K562 (cell line): ENCODE data around the gene KIAA0825. TPM values are rescaled to one million over a fixed set of nuclear protein-coding genes. Genes with fewer than 3 reads are reported as not detected.

Experiments
- ATAC-seq: fragments of 200-7000 bp; cut with Tn5 transposase; 3 replicates; pipeline ENCODE4 v1.9.1; 2020; ENCODE audit warnings: moderate library complexity
- BruUV-seq: library from RNA; stranded (reverse); fragments of 400-500 nt; replicated peaks from 2 replicates; lab custom pipeline; 2021; lab: Mats Ljungman, UMichigan
- CTCF ChIA-PET: fragments of 300-600 bp; formaldehyde crosslinking; extraction: SDS; loops from one replicate; lab custom pipeline; 2021; ENCODE audit warnings: low intra/inter-chr PET ratio; lab: Yijun Ruan, JAX
- POLR2A ChIA-PET: fragments of 300-600, 350-650 bp; sonication (Branson Sonifier 250); formaldehyde crosslinking; extraction: SDS; loops from one replicate; lab custom pipeline; 2021; ENCODE audit warnings: antibody characterized with exemption, inconsistent platforms; lab: Yijun Ruan, JAX
- DNase-seq, 4 experiments: peaks; one replicate each; pipeline versions ENCODE4 v3.0.0 to v3.0.0-alpha.2; 2011 to 2018; ENCODE audit warnings: low spot score in 3 of 4, mixed read lengths in 3 of 4; ENCODE audit errors: extremely low read depth in 1 of 4
- FAIRE-seq: peaks from 2 replicates; lab custom pipeline; 2011; peaks lifted over from hg19 to GRCh38; lab: Jason Lieb, UNC
- H2AFZ ChIP-seq: 2 replicates; pipeline ENCODE4 v1.6.0; 2011; ENCODE audit warnings: low read depth, low read length, control low read depth, inconsistent platforms
- H3K27ac ChIP-seq: fragments of 200-600 bp; 3 replicates; pipeline ENCODE4 v1.8.0; 2011; ENCODE audit warnings: low read depth, mild to moderate bottlenecking, control low read depth, inconsistent platforms, low read length, moderate library complexity, mixed read lengths; ENCODE audit errors: extremely low read depth
- H3K27me3 ChIP-seq, 2 experiments: fragments of 300-600 bp in 1 of 2; 2 replicates in 1 of 2; 3 replicates in 1 of 2; pipeline versions ENCODE4 v1.6.0 to v1.8.0; 2011; ENCODE audit warnings: inconsistent platforms in 2 of 2, low read length in 2 of 2, mild to moderate bottlenecking in 1 of 2, mixed read lengths in 1 of 2, moderate library complexity in 1 of 2; ENCODE audit not compliant: control insufficient read depth in 2 of 2, insufficient read depth in 2 of 2
- H3K36me3 ChIP-seq: fragments of 300-600 bp; 3 replicates; pipeline ENCODE4 v1.8.0; 2011; ENCODE audit warnings: mild to moderate bottlenecking, low read length, inconsistent platforms; ENCODE audit not compliant: control insufficient read depth, insufficient read depth
- H3K4me1 ChIP-seq, 2 experiments: fragments of 200-600 bp in 1 of 2; replicated peaks in 1 of 2; 2 replicates in 1 of 2; 3 replicates in 1 of 2; pipeline versions ENCODE4 v1.5.1 to v1.8.0; 2011; ENCODE audit warnings: inconsistent platforms in 2 of 2, low read length in 2 of 2, mild to moderate bottlenecking in 1 of 2, mixed read lengths in 1 of 2, moderate library complexity in 1 of 2; ENCODE audit not compliant: control insufficient read depth in 2 of 2, insufficient read depth in 2 of 2
- H3K4me2 ChIP-seq: 2 replicates; pipeline ENCODE4 v1.6.1; 2011; ENCODE audit warnings: low read length, control low read depth, inconsistent platforms, mixed read lengths; ENCODE audit not compliant: insufficient read depth
- H3K4me3 ChIP-seq: fragments of 200-600 bp; sonication (generic), shearing (Covaris generic); 2 replicates; pipeline ENCODE4 v1.5.1; 2016; ENCODE audit warnings: control low read depth, inconsistent platforms
- H3K79me2 ChIP-seq: fragments of 200-600 bp; 3 replicates; pipeline ENCODE4 v1.8.0; 2011; ENCODE audit warnings: low read length, inconsistent platforms; ENCODE audit not compliant: control insufficient read depth, insufficient read depth
- H3K9ac ChIP-seq, 2 experiments: 2 replicates each; pipeline versions ENCODE4 v1.6.0 to v1.6.1; 2011; ENCODE audit warnings: low read depth in 2 of 2, low read length in 2 of 2, control low read depth in 1 of 2, inconsistent platforms in 1 of 2, mild to moderate bottlenecking in 1 of 2, mixed read lengths in 1 of 2; ENCODE audit not compliant: insufficient read depth in 1 of 2
- H3K9me1 ChIP-seq: one replicate; pipeline ENCODE4 v1.6.0; 2011; ENCODE audit warnings: inconsistent platforms, mild to moderate bottlenecking, low read length, moderate library complexity; ENCODE audit not compliant: control insufficient read depth, insufficient read depth
- H3K9me3 ChIP-seq: replicated peaks from 2 replicates; pipeline ENCODE4 v1.5.1; 2011; ENCODE audit warnings: low read depth, low read length, inconsistent platforms; ENCODE audit not compliant: control insufficient read depth, insufficient read depth
- H4K20me1 ChIP-seq: replicated peaks from 2 replicates; pipeline ENCODE4 v1.6.1; 2011; ENCODE audit warnings: low read length, inconsistent platforms, mixed read lengths; ENCODE audit not compliant: control insufficient read depth, insufficient read depth
- BRCA1 ChIP-seq, 2 experiments: fragments of 450-650 bp in 1 of 2; sonication (generic) in 1 of 2; formaldehyde crosslinking in 1 of 2; IDR thresholded peaks; 2 replicates each; pipeline versions ENCODE4 v1.5.0 to v1.6.1; 2017 to 2020; ENCODE audit warnings: mild to moderate bottlenecking in 1 of 2, missing genetic modification reagents in 1 of 2
- CXXC5 ChIP-seq: fragments of 250-450 bp; sonication (Bioruptor Pico); IDR thresholded peaks from 2 replicates; pipeline ENCODE4 v1.8.0; 2022; ENCODE audit warnings: inconsistent platforms, mild to moderate bottlenecking, moderate library complexity
- PHF8 ChIP-seq: fragments of 200-600 bp; sonication (generic); IDR thresholded peaks from 2 replicates; pipeline ENCODE4 v1.6.1; 2012; ENCODE audit warnings: mixed run types, mild to moderate bottlenecking, inconsistent platforms, low read length, moderate library complexity, borderline replicate concordance
- POLR2B ChIP-seq: fragments of 450-650 bp; IDR thresholded peaks from 2 replicates; pipeline ENCODE4 v1.6.1; 2018; ENCODE audit warnings: low read depth; ENCODE audit not compliant: partially characterized antibody
- ZBTB2 ChIP-seq: fragments of 450-650 bp; IDR thresholded peaks from 2 replicates; pipeline ENCODE4 v1.6.1; 2016; ENCODE audit warnings: antibody characterized with exemption
- ZNF263 ChIP-seq: sonication (generic); formaldehyde crosslinking; IDR thresholded peaks from 2 replicates; pipeline ENCODE4 v1.8.0; 2022; ENCODE audit warnings: mild to moderate bottlenecking, missing genetic modification reagents, borderline replicate concordance
- ZNF316 ChIP-seq: fragments of 450-650 bp; IDR thresholded peaks from 2 replicates; pipeline ENCODE4 v1.6.1; 2016
- ZNF586 ChIP-seq: fragments of 450-650 bp; formaldehyde crosslinking; conservative IDR thresholded peaks from 2 replicates; pipeline ENCODE4 v1.4.0; 2020; ENCODE audit warnings: mild to moderate bottlenecking, moderate library complexity
- ZNF609 ChIP-seq: sonication (generic); formaldehyde crosslinking; IDR thresholded peaks from 2 replicates; pipeline ENCODE4 v1.8.1; 2023; ENCODE audit warnings: missing genetic modification reagents, mild to moderate bottlenecking, borderline replicate concordance
- WGBS: fragments of 100-300 bp; shearing (Covaris generic); methylation state at CpG from one replicate; pipeline ENCODE4 v1.1.6; 2016; ENCODE audit warnings: low coverage, mixed read lengths; ENCODE audit not compliant: insufficient coverage; ENCODE audit errors: missing lambda C conversion rate; 5-methylcytosine and 5-hydroxymethylcytosine counted together
- in situ Hi-C: fragments of 300-500 bp; cut with MboI; formaldehyde crosslinking; loops from 4 replicates; pipeline ENCODE4 v1.15.0; 2018; ENCODE audit warnings: inconsistent platforms, mixed read lengths
- intact Hi-C: fragments of 100-400 bp; cut with micrococcal nuclease; formaldehyde crosslinking; loops from 2 replicates; pipeline ENCODE4 v1.14.2; 2022
- polyA plus RNA-seq, 8 experiments: library from polyadenylated mRNA; depleted of rRNA in 4 of 8; stranded (reverse) in 5 of 8; unstranded in 3 of 8; fragments of >200 nt; fragmentation: Nextera tagmentation in 2 of 8; fragmentation: Illumina TruSeq in 1 of 8; extraction: Ambion mirVana in 2 of 8; extraction: Trizol in 1 of 8; gene quantifications; 2 replicates each; pipeline versions ENCODE4 v1.2.1 to v1.2.3, GENCODE V29; 2011 to 2014; ENCODE audit warnings: inconsistent platforms in 1 of 8, missing spikeins in 1 of 8
- total RNA-seq, 7 experiments: library from RNA; depleted of rRNA in 6 of 7; stranded (reverse); fragments of >200 nt in 6 of 7; fragmentation: Illumina TruSeq in 2 of 7; extraction: Trizol in 2 of 7; gene quantifications; 2 replicates each; pipeline versions ENCODE4 v1.2.1 to v1.2.3, GENCODE V29; 2011 to 2021; ENCODE audit warnings: low replicate concordance in 1 of 7
- TF ChIP-seq, protein P1 (sequence below): fragments of 450-650 bp; formaldehyde crosslinking; conservative IDR thresholded peaks from 2 replicates; pipeline ENCODE4 v1.4.0; 2022; ENCODE audit warnings: mild to moderate bottlenecking, missing genetic modification characterization

KIAA0825 gene
- total and polyA plus RNA-seq, 9 of the 15 experiments (the other 6 are each of a cell fraction or from before 2014, with no cell fraction given) = 0.05 to 0.36 (median 0.16) TPM; not detected in 1

DNA sequence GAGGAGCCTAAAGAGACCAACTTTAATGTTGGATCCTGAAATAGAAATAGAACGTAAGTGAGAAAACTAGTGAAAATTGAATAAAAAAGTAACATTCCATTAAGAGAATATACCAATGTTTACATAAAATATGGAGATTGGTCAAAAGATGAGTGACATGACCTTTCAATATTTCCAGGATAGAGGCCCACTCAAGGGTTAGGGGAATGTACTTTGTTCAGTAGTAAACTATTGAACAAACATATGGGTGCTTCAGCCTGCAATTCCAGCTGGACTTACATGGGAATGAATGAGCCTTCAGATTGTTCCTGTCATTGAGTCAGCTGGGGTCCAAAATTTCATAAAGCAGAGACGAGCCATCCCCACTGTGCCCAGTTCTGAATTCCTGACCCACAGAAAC lies 505.3 kb downstream of the KIAA0825 start (continued):
- TF ChIP-seq ZNF609 (CRISPR knock-in tag) = no peak

DNA sequence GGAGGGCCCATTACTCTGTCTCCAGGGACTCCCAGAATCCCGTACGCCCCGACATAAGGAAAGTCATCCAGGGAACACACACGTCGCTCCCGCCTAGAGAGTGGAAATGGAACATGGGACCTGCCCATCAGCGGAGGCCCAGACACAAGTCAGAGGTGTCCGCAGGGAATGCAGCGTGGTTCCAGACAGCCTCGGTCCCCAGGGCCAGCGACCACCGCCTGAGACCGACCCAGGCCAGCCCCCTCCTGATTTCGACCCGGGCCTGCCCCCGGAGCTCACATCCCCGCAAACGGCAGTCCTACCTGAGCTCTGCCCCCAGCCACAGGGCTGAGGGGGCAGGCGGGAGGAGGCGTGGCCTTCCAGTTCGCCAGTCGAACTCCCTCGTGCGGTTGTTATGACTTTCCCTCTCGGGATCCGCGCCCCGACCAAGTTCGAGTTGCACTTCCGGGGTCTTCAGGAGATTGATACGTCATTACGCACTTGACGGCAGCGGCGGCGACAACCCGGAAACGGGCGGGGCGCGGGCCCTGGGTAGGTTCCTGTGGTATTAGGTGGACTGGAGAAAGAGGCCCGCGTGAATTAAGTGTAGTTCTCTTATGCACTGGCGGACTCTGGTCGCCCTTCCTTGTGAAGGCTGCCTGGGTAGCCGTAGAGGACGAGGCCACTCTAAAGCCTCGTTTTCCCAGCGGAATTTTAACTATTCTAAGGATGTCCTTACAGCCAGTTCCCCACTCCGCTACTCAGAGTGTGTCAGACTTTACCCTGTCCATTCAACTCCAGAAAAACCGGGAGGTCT lies 507.0 kb downstream of the KIAA0825 start:
- H3K4me1 ChIP-seq = peaks cover 0 to 4% of the 10 kb centered on the region in 2 experiments; a peak in 1 of 5 replicates
- peak overlapping the region; percentile 71 for H3K4me3 ChIP-seq
- DNase-seq (peak; percentile 92 to 97 (median 94)), ATAC-seq (peak; percentile 99), FAIRE-seq (peak; percentile 92)
- H3K4me2 ChIP-seq = peak overlapping the region; percentile 84
- H3K27ac ChIP-seq = peak overlapping the region; percentile 77
- no peaks in the 10 kb centered on the region for H3K36me3 ChIP-seq
- intact Hi-C loops (no loop called here), in situ Hi-C loops (no loop called here)
- CTCF ChIA-PET = no interaction called here
- POLR2A ChIA-PET = no interaction called here
- H4K20me1 ChIP-seq = no peaks in the 10 kb centered on the region
- WGBS = 4% methylated on average over 37 of the region's 51 CpGs
- peaks cover 10% of the 10 kb centered on the region; the same call in 2 of the 3 replicates for H3K79me2 ChIP-seq
- no peaks in the 10 kb centered on the region; the same call in 1 of the 2 replicates for H3K9me3 ChIP-seq
- H3K9ac ChIP-seq = peak overlapping the region; percentile 80 to 94
- H3K27me3 ChIP-seq = no peaks in the 10 kb centered on the region
- BruUV-seq = TSS peak; percentile 62
- H3K9me1 ChIP-seq = no peaks in the 10 kb centered on the region
- H2AFZ ChIP-seq = peak overlapping the region; percentile 97
- TF ChIP-seq ZNF316 (no peak), POLR2B (peak; percentile 71), PHF8 (peak; percentile 95), CXXC5 (CRISPR knock-in tag) (peak; percentile 89), ZBTB2 (peak; percentile 96), ZNF586 (CRISPR knock-in tag) (no peak), ZNF263 (CRISPR knock-in tag) (peak; percentile 22; the same call in 1 of the 2 replicates), BRCA1 (IDR thresholded peaks at IDR 0.05) (no peak), BRCA1 (CRISPR knock-in tag; IDR thresholded peaks at IDR 0.05) (no peak)
- TF ChIP-seq, protein P1, sequence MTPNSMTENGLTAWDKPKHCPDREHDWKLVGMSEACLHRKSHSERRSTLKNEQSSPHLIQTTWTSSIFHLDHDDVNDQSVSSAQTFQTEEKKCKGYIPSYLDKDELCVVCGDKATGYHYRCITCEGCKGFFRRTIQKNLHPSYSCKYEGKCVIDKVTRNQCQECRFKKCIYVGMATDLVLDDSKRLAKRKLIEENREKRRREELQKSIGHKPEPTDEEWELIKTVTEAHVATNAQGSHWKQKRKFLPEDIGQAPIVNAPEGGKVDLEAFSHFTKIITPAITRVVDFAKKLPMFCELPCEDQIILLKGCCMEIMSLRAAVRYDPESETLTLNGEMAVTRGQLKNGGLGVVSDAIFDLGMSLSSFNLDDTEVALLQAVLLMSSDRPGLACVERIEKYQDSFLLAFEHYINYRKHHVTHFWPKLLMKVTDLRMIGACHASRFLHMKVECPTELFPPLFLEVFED (CRISPR knock-in tag) = no peak
